ENCODE results near the gene SECISBP2.

DNA sequence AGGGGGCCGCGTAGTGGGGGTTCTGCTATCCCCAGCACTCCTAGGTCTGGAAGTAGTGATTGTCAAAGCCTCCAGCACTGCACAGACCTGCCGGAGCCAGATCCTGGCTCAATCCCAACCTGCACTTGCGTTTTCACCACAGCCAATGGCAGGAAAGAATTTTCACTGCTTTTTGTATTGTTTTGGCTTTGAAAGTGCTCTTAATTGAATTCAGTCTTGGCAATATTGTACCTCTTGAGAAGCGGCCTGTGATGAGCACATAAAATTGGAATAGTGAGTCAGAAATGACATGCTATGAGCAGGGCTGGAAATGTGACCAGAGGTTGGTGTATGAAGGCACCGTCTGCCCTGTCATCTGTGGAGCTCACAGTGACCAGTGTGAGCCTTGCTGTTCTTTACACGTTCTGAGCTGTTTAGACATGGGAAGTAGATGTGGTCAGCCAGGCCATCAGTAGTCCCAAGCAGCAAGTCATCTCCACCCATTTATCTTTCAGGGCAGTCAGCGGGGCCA, 41.5 kb downstream of the SECISBP2 start:
- TF ChIP-seq RFX5 (IDR thresholded peaks at IDR 0.05) = no peak
- TF ChIP-seq CTCF (IDR thresholded peaks at IDR 0.05) = no peak
- no peak for TF ChIP-seq CBX2 (IDR thresholded peaks at IDR 0.05; ENCODE audit: borderline replicate concordance, low read depth)
- no peak for TF ChIP-seq CHD4 (IDR thresholded peaks at IDR 0.05; ENCODE audit: borderline replicate concordance)
- TF ChIP-seq POLR2A (IDR thresholded peaks at IDR 0.05; ENCODE audit: low read length) = no peak
- no peak for TF ChIP-seq EP300 (IDR thresholded peaks at IDR 0.05)
- no peak for TF ChIP-seq JUNB (IDR thresholded peaks at IDR 0.05)
- no peak for TF ChIP-seq ESRRA (IDR thresholded peaks at IDR 0.05; ENCODE audit: borderline replicate concordance, low read length)
- no peak for TF ChIP-seq NPAS2 (CRISPR knock-in tag; IDR thresholded peaks at IDR 0.05; ENCODE audit: borderline replicate concordance)
- TF ChIP-seq MAZ (IDR thresholded peaks at IDR 0.05; ENCODE audit: borderline replicate concordance, low read depth, low read length) = no peak
